Esophagus (tissue), 2 donors: Measurements from ENCODE around the gene AXIN1. TPM values are rescaled to one million over a fixed set of nuclear protein-coding genes. Genes with fewer than 3 reads are reported as not detected.
"Not testable (repeated sequence)": the region's sequence is repeated elsewhere in the genome, so short reads cannot be mapped to it uniquely, and the experiment has no call there.

Experiments
- H3K27ac ChIP-seq, 2 donors: one replicate each; pipeline ENCODE4 v1.5.1; 2013; ENCODE audit warnings: low read depth in 2 of 2, mild to moderate bottlenecking in 2 of 2, inconsistent platforms in 1 of 2, low read length in 1 of 2, moderate library complexity in 1 of 2
- H3K27me3 ChIP-seq, 2 donors: one replicate each; pipeline ENCODE4 v1.6.1; 2013; ENCODE audit warnings: low read length in 2 of 2, control low read depth in 1 of 2, mild to moderate bottlenecking in 1 of 2; ENCODE audit not compliant: insufficient read depth in 2 of 2, control insufficient read depth in 1 of 2
- H3K36me3 ChIP-seq, 2 donors: one replicate each; pipeline ENCODE4 v1.6.1; 2013; ENCODE audit warnings: low read length in 1 of 2; ENCODE audit not compliant: control insufficient read depth in 2 of 2, insufficient read depth in 2 of 2
- H3K4me1 ChIP-seq, 2 donors: one replicate each; pipeline ENCODE4 v1.6.1; 2013; ENCODE audit warnings: low read length in 1 of 2; ENCODE audit not compliant: control insufficient read depth in 2 of 2, insufficient read depth in 2 of 2
- H3K4me3 ChIP-seq, 2 donors: one replicate each; pipeline ENCODE4 v1.5.1; 2013; ENCODE audit warnings: low read length in 2 of 2, mild to moderate bottlenecking in 2 of 2, low read depth in 1 of 2, moderate library complexity in 1 of 2
- H3K9me3 ChIP-seq, 2 donors: one replicate each; pipeline ENCODE4 v1.6.1; 2013; ENCODE audit warnings: mild to moderate bottlenecking in 2 of 2, low read depth in 1 of 2, low read length in 1 of 2, moderate library complexity in 1 of 2; ENCODE audit not compliant: control insufficient read depth in 2 of 2, insufficient read depth in 1 of 2
- WGBS, 2 donors: extraction: QIAGEN DNeasy Blood & Tissue Kit; methylation state at CpG; one replicate each; pipeline ENCODE4 v1.1.7; 2013; 5-methylcytosine and 5-hydroxymethylcytosine counted together
- polyA plus RNA-seq, 2 donors: library from polyadenylated mRNA; stranded (reverse); fragments of 200-250 nt; gene quantifications; one replicate each; pipeline ENCODE4 v1.2.3, GENCODE V29; 2013
- donor health status: healthy with polysubstance abuse.
- donor health status: Bipolar disorder and iron deficiency.

AXIN1 gene
- polyA plus RNA-seq, 2 donors = 11.9 to 16.7 TPM

GRCh38 chr16:336269-336668 is 16.3 kb downstream of the AXIN1 start:
- WGBS, 2 donors = 88 to 93% methylated on average over 11 of the region's 11 CpGs
- peaks cover 0 to 7% of the 10 kb centered on the region in 2 donors for H3K4me1 ChIP-seq

GRCh38 chr16:334861-335632 is 17.5 kb downstream of the AXIN1 start:
- 89 to 91% methylated on average over 10 to 11 of the region's 11 CpGs for WGBS, 2 donors
- H3K36me3 ChIP-seq, H3K27ac ChIP-seq, H3K4me3 ChIP-seq, H3K9me3 ChIP-seq, H3K27me3 ChIP-seq, H3K4me1 ChIP-seq: not testable (repeated sequence)

More at GRCh38 chr16:336269-336668, 16.3 kb downstream of the AXIN1 start:
- Histone ChIP-seq H3K27me3 (no peaks in the 10 kb centered on the region), H3K36me3 (peaks cover 0 to 7% of the 10 kb centered on the region in 2 donors), H3K9me3 (no peaks in the 10 kb centered on the region), H3K27ac (no peak overlapping the region), H3K4me3 (no peak overlapping the region)

- not testable (repeated sequence) for H3K4me1 ChIP-seq, H3K9me3 ChIP-seq, H3K36me3 ChIP-seq, H3K27me3 ChIP-seq, H3K27ac ChIP-seq, H3K4me3 ChIP-seq
- 95 to 98% methylated on average over 5 of the region's 5 CpGs for WGBS, 2 donors
These were observed 18.2 kb downstream of the AXIN1 start for GRCh38 chr16:334164-334832.

- Histone ChIP-seq H3K4me1 (no peaks in the 10 kb centered on the region), H3K27ac (no peak overlapping the region), H3K36me3 (peaks cover 0 to 2% of the 10 kb centered on the region in 2 donors), H3K9me3 (no peaks in the 10 kb centered on the region), H3K27me3 (no peaks in the 10 kb centered on the region), H3K4me3 (no peak overlapping the region)
- 80 to 84% methylated on average over 6 of the region's 6 CpGs for WGBS, 2 donors
These were observed 19.0 kb downstream of the AXIN1 start for GRCh38 chr16:333406-334094.

- 64 to 66% methylated on average over 6 of the region's 6 CpGs for WGBS, 2 donors
- H3K27me3 ChIP-seq, H3K36me3 ChIP-seq, H3K4me1 ChIP-seq, H3K4me3 ChIP-seq, H3K9me3 ChIP-seq, H3K27ac ChIP-seq: not testable (repeated sequence)
These were observed 21.2 kb downstream of the AXIN1 start for GRCh38 chr16:331181-331814.

GRCh38 chr16:330741-331140 is 21.8 kb downstream of the AXIN1 start:
- peaks cover 0 to 6% of the 10 kb centered on the region in 2 donors for H3K4me1 ChIP-seq
- H3K27ac ChIP-seq = no peak overlapping the region
- WGBS, 2 donors = 61 to 86% methylated on average over 2 of the region's 2 CpGs

GRCh38 chr16:325375-326145 is 27.0 kb downstream of the AXIN1 start:
- peaks cover 6 to 19% of the 10 kb centered on the region in 2 donors for H3K4me1 ChIP-seq
- no peak overlapping the region for H3K4me3 ChIP-seq
- 86% methylated on average over 28 of the region's 28 CpGs for WGBS, 2 donors
- H3K36me3 ChIP-seq = peaks cover 0 to 11% of the 10 kb centered on the region in 2 donors
- H3K9me3 ChIP-seq = no peaks in the 10 kb centered on the region
- H3K27ac ChIP-seq = no peak overlapping the region
- H3K27me3 ChIP-seq = no peaks in the 10 kb centered on the region

More at GRCh38 chr16:330741-331140, 21.8 kb downstream of the AXIN1 start:
- Histone ChIP-seq H3K36me3 (peaks cover 0 to 2% of the 10 kb centered on the region in 2 donors), H3K4me3 (no peak overlapping the region), H3K9me3 (no peaks in the 10 kb centered on the region), H3K27me3 (no peaks in the 10 kb centered on the region)

GRCh38 chr16:324451-325334 is 27.8 kb downstream of the AXIN1 start:
- 52 to 57% methylated on average over 51 to 55 of the region's 55 CpGs for WGBS, 2 donors
- no peak overlapping the region for H3K4me3 ChIP-seq

More at GRCh38 chr16:324451-325334, 27.8 kb downstream of the AXIN1 start:
- no peaks in the 10 kb centered on the region for H3K27me3 ChIP-seq
- peaks cover 0 to 11% of the 10 kb centered on the region in 2 donors for H3K36me3 ChIP-seq
- H3K4me1 ChIP-seq = peaks cover 6 to 19% of the 10 kb centered on the region in 2 donors
- no peak overlapping the region for H3K27ac ChIP-seq
- H3K9me3 ChIP-seq = no peaks in the 10 kb centered on the region
